Colon (tissue), 2 donors: ENCODE results near the gene HECTD4.
"Not testable (repeated sequence)": the region's sequence is repeated elsewhere in the genome, so short reads cannot be mapped to it uniquely, and the experiment has no call there.

Experiments
- FAIRE-seq: peaks from 2 replicates; lab custom pipeline; 2012; peaks lifted over from hg19 to GRCh38; lab: Jason Lieb, UNC
- donor health status: control.
- donor health status: control.

Gene HECTD4

DNA sequence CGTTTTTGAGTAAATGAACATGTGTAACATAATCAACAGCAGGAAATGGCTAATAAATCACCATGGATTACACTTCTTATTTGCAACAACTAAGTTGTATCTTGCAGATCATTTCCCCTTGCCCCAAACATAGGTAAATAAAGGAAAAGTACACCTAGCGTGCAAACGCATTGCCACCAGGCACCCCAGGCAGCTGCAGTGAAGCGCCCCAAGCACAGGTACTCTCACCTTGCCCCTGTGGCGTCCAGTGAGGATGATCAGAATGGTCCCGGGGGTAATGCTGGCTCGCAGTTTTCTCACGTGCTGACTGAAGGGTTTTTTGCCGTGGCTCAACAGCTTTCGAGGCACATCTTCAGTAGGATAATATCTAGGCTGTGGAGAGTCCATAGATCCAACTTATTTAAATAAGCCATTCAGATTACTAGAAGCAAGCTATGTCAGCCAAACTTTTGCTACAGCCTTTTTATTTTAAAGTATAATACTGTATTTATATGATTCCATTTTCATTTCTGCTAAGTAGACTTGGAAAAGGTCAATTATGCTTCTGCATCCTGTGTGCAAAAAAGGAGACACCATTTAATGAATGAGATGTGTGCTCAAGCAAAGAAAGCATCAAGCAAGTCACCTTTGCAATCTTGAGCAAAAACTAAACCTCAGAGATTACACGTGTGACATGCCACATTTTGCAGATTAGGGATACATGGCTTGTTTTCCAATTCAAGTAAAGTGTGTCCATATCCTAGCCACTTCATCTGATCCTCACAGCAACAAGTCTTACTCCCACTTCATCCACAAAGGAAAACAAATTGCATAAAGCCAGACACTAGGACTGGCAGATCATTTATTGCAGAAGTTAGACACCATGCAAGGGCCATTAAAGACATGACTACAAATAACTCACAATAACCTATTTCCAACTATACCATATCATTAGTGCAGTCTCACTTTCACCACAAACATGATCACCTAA lies 24.6 kb upstream of the HECTD4 start:
- FAIRE-seq, result no peak

DNA sequence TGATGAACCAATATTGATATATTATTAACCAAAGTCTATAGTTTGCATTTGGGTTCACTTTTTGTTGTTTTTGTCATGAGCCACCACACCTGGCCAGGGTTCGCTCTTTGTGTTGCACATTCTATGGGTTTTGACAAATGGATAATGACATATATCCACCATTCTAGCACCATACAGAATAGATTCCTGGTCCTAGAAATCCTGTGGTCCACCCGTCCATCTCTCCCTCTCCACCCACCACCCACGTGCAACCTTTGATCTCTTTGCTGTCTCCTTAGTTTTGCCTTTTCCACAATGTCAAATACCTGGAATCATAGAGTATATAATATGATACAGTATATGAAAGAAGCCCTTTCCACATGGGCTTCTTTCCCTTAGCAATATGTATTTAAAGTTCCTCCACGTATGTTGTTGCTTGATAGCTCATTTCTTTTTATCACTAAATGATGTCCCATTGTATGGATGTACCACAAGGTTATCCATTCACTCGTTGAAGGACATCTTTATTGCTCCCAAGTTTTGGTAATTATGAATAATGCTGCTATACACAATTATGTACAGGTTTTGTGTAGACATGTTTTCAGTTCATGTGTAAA lies 19.8 kb upstream of the HECTD4 start:
- no peak for FAIRE-seq

DNA sequence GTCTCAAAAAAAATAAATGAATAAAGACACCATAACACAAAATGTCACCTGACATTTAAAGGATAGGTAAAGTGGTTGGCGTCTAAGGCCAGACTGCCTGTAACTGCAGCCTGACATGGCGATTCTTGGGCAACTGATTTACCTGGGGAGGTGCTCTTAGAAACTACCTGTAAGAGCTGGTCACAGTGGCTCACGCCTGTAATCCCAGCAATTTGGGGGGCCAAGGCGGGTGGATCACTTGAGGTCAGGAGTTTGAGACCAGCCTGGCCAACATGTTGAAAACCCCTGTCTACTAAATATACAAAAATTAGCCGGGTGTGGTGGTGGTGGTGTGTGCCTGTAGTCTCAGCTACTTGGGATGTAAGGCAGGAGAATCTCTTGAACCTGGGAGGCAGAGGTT lies 18.8 kb upstream of the HECTD4 start:
- no peak for FAIRE-seq

DNA sequence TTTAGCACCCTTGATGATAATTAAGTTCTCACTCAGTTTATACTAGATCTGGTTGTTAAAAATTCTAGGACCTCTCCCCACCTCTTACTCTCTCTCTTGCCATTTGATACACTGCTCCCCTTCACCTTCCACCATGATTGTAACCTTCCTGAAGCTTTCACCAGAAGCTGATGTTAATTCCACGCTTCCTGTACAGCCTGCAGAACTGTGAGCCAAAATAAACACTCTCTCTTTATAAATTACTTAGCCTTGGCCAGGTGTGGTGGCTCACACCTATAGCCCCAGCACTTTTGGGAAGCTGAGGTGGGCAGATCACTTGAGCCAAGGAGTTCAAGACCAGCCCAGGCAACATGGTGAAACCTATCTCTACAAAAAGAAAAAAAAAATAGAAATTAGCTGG lies 11.1 kb upstream of the HECTD4 start:
- no peak for FAIRE-seq

DNA sequence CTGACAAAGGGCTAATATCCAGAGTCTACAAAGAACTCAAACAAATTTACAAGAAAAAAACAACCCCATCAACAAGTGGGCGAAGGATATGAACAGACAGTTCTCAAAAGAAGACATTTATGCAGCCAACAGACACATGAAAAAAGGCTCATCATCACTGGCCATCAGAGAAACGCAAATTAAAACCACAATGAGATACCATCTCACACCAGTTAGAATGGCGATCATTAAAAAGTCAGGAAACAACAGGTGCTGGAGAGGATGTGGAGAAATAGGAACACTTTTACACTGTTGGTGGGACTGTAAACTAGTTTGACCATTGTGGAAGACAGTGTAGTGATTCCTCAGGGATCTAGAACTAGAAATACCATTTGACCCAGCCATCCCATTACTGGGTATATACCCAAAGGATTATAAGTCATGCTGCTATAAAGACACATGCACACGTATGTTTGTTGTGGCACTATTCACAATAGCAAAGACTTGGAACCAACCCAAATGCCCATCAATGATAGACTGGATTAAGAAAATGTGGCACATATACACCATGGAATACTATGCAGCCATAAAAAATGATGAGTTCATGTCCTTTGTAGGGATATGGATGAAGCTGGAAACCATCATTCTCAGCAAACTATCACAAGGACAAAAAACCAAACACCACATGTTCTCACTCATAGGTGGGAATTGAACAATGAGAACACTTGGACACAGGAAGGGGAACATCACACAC lies 7.9 kb upstream of the HECTD4 start:
- not testable (repeated sequence) for FAIRE-seq

- no peak for FAIRE-seq
These were observed 7.0 kb upstream of the HECTD4 start for GRCh38 chr12:112389228-112389627.

DNA sequence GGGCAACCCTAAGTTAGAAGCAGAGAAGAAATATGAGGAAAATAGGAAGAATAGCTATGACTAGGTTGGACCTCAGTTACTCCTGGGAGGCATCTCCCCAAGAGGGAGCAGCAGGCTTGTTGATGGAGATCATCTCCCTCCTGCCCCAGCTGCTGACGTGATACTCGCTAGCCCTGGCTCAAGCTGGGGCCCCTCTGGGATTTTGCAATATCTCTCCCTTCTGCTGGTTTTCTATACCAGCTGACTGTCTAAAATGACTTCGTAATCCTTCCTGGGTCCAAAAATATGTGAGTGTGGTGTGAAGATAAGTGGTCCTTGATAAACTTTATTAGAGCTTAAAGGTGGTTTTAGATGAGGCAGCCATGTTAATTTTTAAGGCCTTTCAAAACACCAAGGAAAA lies 4.5 kb upstream of the HECTD4 start:
- no peak for FAIRE-seq

DNA sequence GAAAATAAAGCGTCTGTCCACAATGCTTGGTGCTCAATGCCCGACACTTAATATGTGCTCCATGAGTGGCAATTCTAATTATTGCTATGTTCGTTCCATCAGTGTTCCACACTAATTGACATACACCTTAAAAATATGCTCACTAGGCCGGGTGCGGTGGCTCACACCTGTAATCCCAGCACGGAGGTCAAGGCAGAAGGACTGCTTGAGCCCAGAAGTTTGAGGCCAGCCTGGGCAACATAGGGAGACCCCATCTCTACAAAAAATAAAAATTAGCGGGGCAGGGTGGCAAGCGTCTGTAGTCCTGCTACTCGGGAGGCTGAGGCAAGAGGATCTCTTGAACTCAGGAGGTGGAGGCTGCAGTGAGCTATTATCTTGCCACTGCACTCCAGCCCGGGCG lies 635 bp upstream of the HECTD4 start:
- no peak for FAIRE-seq

DNA sequence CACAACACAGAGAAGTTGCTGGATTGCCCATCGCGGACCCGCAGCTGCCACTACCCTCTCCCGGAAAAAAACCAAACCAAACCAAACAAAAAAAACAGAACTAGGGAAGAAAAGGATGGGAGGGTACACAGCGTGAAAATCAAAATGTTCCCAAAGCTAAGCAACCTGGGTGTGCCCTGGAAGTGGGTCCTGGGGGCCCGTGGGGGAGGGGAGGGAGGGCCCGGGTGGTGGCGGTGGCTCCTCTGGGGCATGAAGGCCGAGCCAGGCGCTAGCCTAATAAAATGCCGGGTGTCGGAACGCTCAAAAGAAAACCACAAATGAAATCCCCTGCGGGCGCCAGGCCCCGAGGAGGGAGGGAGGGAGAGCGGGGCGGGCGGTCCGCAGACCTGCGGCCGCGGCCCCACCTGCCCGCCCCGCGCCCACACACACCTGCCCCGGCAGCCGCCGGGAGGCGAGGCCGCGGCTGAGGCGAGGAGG lies 787 bp downstream of the HECTD4 start:
- FAIRE-seq, result no peak

DNA sequence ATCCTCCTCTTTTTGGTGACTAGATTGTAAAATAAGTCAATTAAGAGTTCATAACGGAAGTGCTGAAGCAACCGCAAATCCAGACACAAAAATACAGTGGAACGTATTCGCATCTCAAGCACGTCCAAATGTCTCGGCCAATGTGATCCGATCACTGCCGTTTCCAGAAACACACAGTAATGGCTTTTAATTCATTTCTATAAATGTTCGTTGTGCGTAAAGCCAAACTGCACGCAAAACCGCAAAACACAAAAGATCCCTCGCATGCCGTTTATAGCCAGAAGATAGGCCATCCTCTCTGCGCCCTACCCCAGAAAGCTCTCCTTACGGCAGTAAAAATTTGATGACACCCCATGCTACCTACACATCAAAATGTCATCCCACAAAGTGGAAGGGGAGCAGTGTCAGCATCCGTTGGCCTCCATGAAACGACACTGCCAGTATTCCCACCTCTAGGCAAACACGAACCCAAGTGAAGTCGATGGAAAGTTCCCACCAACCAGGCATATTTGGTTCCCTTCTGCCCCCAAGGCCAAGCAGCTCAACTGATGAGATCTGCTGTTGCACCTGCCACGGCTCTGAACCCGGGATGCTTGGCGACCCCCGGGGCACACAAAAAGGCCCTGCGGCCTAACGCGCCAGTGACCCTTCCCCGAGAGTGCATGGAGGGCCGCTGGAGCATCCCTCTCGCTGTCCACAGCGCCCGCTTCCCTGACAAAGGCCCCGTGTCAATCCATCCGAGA lies 1.4 kb downstream of the HECTD4 start:
- no peak for FAIRE-seq

- FAIRE-seq, result no peak
These were observed 7.1 kb downstream of the HECTD4 start for GRCh38 chr12:112375105-112375504.

- FAIRE-seq, result no peak
These were observed 8.0 kb downstream of the HECTD4 start for GRCh38 chr12:112374166-112374740.

DNA sequence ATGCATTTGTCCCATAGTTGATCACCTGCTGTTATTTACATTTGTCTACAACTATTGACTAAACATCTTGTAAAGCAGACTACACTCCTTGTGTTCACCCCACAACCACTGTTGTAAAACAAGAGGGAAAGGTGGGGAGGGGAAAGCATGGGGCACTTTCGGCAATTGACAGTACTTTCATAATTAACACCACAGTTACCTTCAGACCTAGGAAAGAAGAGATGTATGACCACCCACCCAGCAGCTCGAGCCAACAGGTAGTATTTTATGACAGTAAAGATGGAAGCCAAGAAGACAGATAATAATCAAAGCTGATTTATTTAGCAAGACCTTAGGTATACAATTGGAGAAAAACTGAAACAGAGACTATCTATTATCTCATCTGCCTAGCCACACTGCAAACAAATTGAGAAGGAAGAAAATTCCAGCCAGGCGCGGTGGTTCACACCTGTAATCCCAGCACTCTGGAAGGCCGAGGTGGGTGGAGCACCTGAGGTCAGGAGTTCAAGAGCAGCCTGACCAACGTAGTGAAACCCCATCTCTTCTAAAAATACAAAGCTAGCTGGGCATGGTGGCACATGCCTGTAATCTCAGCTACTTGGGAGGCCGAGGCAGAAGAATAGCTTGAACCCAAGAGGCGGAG lies 11.2 kb downstream of the HECTD4 start:
- FAIRE-seq, result no peak

DNA sequence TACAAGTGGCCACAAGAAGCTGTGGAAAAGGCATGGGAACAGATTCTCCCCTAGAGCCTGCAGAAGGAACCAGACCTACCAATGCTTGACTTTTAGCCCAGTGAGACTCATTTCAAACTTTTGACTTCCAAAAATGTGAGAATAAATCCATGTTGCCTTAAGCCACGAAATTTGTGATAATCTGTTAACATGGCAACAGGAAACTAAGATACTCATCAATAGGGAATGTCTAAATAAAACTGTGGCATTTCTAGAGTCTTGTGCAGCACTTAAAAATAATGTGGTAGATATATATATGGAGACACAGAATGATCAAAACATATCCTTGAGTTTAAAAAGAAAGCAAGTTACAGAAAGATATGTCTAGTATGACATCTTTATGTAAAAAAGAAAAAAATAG lies 12.0 kb downstream of the HECTD4 start:
- FAIRE-seq, result no peak

DNA sequence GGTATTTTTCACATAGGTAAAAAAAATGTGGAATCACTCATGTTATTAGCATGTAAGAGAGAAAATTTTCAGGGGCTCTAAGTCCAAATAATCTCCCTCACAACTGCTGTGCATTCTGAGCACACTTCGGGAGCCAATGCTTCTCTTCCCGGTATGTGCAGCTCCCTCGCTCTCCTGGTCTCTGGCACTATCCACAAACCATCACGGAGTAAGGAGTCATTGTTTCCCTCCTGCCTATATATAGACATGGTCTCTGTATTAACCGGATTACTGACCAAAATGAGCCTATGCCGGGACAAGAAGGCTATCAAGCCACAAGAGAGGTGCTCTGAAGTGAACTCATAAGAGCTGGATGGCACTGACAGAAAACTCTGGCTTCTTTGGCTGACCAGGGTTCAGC lies 13.4 kb downstream of the HECTD4 start:
- FAIRE-seq, result no peak

DNA sequence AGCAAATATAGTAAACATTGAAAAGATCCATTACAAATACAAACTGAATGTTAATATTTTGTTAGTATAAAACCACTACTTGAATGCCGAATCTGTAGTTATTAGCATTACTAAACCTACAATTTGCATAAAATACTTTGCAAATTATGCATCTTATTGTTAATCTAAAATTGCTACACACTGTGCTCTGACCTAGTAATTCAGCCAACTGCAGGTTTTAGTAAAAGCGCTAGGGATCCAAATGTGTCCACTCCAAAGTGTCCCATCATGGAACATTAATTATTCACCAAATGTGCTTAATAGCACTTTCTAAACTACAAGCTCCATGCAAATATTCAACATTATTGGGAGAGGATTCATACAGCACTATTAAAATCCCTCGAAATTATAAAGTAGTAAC lies 14.3 kb downstream of the HECTD4 start:
- FAIRE-seq, result no peak

- no peak for FAIRE-seq
These were observed 19.9 kb downstream of the HECTD4 start for GRCh38 chr12:112362310-112362709.

- FAIRE-seq, result no peak
These were observed 21.0 kb downstream of the HECTD4 start for GRCh38 chr12:112361271-112361670.

- no peak for FAIRE-seq
These were observed 22.9 kb downstream of the HECTD4 start for GRCh38 chr12:112359290-112359689.

DNA sequence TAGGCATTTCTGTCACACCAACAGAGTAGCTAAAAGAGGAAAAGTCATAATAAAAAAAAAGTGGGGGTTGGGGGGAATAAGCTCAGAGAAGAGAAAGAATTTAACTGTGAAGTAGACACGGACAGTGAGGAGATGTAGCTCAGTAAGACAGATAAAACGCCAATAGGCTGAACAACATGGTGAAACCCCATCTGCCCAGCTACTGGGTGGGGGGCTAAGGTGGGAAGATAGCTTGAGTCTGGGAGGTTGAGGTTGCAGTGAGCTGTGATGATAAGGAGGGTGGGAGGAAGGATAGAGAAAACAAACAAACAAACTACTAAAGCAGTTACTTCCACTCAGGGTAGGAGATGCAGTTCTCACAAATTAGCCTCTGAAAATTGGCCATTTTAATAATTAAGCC lies 25.0 kb downstream of the HECTD4 start:
- no peak for FAIRE-seq

DNA sequence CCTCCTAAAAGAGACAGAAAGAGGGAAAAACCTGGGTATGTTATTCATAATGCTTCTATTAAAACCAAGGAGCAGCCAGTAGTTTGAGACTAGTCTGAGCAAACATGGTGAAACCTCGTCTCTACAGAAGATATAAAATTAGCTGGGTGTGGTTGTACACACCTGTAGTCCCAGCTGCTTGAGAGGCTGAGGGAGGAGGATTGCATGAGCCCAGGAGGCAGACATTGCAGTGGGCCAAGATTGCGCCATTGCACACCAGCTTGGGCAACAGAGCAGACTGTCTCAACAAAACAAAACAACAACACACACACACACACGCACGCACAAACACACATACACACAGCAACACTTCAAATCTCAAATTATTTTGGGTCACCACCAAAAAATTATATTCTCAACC lies 27.8 kb downstream of the HECTD4 start:
- FAIRE-seq, result no peak
